Stimulated activated naive CD4-positive, alpha-beta T cell (primary cell): Measurements from ENCODE around the gene XYLT2.
A peak's percentile ranks its signal among the peaks of the same experiment; 100 is the strongest.

Experiments used
- DNase-seq, 6 experiments: peaks; one replicate each; lab custom pipeline; 2025; lab: John Stamatoyannopoulos, UW

XYLT2 gene

DNA sequence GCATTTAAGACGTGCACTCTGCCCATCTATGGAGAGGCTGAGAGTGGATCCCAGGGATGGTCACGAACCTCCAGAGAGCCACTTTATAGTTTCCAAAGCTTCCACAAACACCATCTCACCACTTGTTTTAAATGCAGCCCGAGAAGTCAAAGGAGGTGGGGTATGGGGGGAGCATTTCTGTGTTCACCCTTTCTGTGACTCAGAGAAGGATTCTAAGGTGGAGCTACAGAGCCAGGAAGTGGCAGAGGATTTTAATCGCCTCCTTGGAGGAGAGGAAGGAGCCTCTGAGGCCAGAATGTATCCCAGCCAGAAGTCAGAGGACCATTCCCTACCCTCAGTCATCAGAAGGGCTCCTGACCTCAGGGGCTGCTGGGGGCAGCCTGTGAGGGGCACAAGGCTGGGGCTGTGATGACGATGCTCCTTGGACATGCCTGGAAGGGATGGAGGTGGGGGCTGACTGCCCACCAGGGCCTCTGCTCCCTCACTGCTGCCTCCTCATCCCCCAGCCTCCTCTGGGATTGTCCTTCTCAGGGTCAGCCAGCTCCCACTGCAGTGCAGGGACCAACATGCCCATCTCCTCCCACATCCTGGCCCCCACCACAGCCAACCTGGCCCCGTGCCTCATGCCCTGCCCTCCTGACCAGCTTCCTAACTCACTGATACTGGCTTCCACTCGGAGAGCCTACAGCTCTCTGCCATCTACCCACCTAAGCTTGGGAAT lies 2.8 kb downstream of the XYLT2 start:
- DNase-seq = no peak

DNA sequence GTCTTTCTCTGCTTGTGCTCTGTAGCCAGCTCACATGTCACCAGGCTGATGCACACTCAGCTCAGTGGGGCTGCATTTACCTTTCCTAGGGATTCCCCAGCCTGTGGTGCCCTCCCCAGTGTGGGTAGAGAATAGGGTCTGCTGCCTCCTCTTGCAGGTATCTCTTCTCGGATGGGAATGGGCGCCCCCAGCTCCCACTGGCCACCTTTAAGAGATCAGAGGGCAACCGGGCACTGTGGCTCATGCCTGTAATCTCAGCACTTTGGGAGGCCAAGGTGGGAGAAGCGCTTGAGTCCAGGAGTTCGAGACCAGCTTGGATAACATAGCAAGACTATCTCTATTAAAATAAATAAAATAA lies 3.3 kb downstream of the XYLT2 start:
- DNase-seq = no peak

DNA sequence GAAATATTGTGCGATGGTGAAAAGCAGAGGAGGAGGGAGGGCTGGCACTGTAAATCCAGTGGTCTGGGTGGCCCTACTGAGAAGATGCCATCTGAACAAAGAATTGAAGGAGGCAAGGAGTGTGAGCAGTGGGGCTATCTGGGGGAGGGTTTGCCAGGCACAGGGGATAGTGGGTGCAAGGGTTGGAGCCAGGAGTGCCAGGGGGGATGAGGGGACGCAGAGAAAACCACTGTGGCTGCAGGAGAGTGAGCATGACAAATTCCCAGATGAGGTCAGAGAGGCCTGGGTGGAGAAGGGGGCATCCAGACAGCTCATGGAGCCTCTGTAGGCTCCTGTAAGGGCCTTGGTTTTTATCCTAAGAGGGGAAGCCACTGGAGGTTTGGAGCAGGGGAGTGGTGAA lies 4.8 kb downstream of the XYLT2 start:
- DNase-seq = no peak

DNA sequence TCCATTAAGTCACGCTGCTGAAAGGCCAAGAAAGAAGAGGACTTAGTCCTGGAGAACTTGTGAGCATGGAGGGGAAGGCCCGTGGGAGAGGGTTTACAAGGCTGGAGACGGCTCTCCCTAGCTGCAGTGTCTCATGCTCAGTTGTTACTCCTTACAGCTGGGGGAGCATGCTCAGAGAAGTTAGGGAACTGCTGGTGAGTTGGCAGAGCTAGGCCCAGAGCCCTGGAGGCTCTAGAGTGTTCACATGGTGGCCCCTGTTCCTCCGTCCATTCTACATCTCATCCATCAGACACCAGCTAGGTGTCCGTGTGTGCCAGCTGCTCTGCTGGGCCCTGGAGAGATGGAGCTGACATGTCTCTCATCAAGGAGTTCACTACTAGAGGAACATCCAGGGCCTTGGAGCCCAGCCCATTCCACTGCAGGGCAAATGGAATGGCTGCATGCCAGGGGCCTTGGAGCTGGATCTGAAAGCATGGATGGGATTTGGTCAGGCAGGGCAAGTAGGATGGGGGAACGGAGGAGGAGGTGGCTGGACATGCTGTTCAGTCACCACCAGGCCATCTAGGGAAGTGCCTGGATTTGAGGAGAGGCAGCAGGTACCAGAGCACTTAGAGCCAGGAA lies 6.3 kb downstream of the XYLT2 start:
- no peak for DNase-seq

DNA sequence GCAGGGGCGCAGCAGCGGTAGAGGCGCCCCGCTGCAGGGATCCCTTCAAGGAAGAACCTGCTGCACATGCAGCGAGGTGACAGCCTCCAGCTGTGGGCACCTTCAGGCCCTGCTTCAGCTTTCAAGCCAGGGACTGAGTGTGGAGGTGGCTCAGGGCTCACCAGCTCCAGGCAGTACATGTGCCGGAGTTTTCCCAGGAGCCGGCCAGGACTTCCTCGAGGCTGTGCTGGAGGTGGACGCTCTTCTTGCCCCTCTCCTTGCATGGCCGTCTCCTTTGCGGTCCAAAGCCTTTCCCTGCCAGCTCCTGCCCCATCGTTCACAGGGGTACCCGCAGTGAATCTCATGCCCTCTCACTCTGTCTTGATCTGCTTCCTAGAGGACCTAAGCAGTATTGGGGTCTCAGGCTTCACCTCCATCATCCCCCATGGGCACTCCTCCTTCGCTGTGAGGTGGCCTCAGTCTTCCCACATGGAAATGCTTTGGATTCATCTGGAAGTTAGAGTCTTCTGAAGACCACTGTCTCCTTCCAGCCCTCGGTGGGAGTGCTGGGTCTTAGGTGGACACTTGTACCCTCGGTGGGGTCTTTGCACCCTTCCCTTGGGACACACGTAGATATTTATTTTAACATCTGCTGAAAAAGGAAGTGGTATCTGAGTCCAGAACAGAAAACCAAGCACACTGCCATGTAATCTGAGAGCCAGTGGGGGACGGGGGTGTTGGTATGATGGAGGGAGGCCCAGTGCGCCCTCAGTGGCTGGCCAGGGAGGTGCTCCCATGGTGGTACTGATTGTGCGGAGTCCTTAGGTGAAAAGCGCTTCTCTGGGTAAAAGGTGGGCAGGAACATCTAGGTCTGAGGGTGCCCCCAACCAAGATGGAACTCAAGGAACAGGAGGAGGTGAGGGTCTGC lies 7.0 kb downstream of the XYLT2 start:
- DNase-seq = no peak

DNA sequence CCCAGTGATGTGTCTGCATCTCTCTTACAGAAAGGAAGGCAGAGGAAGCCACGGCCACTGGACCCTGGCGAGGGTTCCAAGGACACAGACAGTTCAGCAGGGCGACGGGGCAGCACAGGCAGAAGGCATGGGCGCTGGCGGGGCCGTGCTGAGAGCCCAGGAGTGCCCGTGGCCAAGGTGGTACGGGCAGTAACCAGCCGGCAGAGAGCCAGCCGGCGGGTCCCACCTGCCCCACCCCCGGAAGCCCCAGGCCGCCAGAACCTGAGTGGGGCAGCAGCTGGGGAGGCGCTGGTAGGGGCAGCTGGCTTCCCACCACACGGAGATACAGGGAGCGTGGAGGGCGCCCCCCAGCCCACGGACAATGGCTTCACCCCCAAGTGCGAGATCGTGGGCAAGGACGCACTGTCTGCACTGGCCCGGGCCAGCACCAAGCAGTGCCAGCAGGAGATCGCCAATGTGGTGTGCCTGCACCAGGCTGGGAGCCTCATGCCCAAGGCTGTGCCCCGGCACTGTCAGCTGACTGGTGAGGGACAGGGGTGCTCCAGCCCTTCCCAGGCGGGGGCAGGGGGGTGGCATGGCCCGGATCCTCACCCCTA lies 7.8 kb downstream of the XYLT2 start:
- DNase-seq = no peak

DNA sequence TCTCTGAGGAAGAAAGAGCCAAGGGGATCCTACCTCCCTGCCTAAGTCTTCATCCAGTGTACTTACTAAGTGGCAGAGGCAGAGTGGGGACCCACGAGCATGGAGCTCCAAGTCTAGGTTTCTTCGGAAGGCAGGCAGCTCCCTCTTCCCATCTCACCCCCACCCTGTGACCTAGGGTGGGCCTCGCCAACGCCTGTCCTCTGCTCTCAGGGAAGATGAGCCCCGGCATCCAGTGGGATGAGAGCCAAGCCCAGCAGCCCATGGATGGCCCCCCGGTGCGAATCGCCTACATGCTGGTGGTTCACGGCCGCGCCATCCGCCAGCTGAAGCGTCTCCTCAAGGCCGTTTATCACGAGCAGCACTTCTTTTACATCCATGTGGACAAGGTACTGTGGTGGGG lies 8.3 kb downstream of the XYLT2 start:
- no peak for DNase-seq

DNA sequence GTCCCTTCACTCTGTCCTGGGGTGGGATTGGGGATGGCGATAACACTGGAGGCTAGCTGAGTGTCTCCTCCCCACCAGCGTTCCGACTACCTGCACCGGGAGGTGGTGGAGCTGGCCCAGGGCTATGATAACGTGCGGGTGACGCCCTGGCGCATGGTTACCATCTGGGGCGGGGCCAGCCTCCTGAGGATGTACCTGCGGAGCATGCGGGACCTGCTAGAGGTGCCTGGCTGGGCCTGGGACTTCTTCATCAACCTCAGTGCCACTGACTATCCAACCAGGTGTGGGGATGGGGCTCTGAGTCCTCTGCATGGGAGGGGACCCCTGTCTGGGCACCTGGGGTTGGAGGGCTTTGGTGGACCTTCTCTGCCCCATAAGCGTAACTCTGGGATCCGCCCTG lies 8.8 kb downstream of the XYLT2 start:
- DNase-seq = no peak

DNA sequence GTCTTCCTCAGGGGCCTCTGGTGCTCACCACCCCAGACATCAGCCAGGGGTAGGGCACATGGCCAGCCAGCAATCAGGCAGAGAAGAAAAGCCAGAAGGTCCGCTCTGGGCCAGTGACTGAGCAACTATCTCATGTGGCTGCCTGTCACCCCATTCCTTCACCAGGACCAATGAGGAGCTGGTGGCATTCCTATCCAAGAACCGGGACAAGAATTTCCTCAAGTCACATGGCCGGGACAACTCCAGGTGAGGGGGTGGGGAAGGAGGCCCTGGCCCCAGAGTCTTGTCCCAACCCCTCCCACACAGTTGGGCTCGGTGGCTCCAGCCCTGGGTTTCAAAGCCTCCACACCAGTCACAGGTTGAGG lies 9.4 kb downstream of the XYLT2 start:
- DNase-seq = no peak

DNA sequence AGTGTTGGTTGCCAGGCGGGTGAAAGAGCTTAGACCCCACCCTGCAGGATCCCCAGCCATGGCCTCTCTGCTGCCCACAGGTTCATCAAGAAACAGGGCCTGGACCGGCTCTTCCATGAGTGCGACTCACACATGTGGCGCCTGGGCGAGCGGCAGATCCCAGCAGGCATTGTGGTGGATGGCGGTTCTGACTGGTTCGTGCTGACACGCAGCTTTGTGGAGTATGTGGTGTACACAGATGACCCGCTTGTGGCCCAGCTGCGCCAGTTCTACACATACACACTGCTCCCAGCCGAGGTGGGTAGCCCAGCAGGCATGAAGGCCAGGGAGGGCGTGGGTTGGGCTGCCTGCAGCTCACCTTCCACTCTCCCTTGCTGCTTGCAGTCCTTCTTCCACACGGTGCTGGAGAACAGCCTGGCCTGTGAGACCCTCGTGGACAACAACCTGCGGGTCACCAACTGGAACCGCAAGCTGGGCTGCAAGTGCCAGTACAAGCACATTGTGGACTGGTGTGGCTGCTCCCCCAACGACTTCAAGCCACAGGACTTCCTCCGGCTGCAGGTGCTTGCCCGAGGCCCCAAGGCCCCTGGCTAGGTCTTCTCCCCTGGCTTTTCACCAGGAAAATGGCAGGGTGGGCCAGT lies 9.9 kb downstream of the XYLT2 start:
- DNase-seq = no peak

DNA sequence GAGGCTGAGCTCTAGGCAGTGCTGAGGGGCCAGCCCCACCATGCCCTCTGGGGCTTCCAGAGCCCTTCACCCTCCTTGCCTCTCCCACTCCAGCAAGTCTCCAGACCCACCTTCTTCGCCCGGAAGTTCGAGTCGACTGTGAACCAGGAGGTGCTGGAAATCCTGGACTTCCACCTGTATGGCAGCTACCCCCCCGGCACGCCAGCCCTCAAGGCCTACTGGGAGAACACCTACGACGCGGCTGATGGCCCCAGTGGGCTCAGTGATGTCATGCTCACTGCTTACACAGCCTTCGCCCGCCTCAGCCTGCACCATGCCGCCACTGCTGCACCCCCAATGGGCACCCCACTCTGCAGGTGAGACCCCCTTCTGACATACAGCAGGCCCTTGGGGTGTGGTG lies 10.5 kb downstream of the XYLT2 start:
- no peak for DNase-seq

DNA sequence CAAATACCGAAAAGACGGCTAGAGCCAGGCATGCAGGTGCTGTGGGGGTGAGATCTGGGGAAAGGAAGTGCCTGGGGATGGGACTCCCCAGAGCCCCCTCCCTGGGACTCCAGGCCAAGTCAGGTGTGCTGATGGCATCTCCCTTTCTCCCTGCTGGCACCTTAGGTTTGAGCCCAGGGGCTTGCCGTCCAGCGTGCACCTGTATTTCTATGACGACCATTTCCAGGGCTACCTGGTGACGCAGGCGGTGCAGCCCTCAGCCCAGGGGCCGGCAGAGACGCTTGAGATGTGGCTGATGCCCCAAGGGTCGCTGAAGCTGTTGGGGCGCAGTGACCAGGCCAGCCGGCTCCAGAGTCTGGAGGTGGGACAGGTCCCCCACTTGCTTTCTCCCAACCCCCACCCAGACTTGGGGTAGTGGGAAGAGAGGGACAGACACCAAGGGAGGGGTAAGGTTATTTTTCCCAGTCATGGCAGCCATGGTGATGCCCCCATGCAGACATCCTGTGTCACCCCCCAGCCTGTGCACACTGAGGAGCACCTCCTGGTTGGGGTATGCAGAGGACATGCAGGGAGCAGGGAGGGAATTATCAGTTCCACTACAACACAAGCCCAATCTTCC lies 11.1 kb downstream of the XYLT2 start:
- no peak for DNase-seq

DNA sequence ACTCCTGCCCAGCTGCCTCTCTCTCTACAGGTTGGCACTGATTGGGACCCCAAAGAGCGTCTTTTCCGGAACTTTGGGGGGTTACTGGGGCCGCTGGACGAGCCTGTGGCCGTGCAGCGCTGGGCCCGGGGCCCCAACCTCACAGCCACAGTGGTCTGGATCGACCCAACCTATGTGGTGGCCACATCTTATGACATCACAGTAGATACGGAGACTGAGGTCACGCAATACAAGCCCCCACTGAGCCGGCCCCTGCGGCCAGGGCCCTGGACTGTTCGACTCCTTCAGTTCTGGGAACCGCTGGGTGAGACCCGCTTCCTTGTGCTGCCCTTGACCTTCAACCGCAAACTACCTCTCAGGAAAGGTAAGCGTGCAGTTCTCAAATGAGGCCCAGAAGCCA lies 12.3 kb downstream of the XYLT2 start:
- DNase-seq = no peak

DNA sequence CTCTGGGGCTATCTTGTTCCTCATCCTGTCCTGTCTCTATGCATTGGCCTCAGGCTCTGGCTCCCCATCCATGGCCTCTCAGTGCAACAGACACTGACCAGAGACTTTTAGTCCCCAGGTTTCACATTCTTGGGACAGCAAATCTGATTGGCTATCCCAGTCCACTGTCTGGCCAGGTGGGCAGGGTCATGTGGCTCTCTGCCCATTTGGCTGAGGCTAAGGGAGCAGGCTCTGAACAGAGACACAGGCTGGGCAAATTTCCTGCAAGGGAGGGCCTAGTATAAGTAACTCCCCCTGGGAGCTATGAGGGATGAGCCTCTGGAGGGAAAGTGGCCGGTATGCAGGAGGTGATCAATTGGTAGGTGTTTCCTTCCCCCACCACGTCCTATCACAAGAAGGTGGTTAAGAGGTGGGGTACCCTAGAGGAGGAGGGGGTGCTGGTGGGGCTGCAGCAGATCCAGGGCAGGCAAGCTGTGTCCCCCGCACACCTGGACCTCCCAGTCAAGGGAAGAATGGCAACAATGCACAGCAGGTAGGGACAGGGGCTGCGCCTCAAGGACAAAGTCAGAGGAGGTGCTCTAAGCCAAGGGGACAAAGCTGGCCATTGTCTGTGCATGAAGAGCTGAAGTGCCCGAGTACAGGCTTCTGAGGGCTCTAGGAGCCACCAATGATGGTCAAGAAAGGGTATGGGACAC lies 13.2 kb downstream of the XYLT2 start:
- no peak for DNase-seq

DNA sequence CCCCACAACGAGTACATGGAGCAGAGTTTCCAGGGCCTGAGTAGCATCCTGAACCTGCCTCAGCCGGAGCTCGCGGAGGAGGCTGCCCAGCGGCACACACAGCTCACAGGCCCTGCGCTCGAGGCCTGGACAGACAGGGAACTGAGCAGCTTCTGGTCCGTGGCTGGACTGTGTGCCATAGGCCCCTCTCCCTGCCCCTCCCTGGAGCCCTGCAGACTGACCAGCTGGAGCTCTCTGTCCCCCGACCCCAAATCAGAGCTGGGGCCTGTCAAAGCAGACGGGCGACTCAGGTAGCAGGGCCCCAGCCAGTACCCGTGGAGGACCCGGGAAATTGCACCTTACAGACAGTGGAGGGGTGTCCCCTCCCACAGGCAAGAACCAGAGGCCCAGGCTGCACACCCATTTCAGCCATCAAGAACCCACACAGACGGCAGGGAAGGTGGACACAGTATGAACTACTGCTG lies 14.1 kb downstream of the XYLT2 start:
- DNase-seq = no peak

DNA sequence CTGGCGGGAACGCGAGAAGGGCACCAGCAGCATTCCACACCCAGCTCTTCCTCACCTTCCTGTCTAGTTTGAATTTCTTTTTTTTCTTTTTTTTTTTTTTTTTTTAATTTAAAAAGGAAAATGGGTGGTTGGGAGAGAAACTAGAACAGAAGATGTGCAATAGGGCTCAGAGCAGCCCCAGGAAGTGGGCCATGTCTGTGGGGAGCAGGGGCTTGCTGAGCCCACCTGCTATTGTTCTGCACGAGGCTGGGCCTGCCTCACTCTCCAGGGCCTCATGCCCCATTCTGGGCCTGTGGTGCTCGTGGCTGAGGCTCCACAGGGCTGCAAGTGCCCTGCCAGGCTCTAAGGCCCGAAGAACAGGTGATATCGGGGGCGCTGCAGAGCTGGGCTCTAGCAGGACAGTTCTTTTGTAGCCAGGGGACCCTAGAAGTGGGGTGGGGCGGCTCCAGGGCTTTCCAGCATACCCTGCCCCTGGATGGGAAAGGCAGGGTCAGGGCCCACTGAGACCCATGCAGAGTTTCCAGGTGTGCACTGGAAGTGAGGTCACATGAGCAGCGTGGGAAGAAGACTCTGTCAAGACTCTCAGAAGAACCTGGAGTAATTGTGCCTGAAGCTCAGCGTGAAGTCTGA lies 14.7 kb downstream of the XYLT2 start:
- DNase-seq = no peak

DNA sequence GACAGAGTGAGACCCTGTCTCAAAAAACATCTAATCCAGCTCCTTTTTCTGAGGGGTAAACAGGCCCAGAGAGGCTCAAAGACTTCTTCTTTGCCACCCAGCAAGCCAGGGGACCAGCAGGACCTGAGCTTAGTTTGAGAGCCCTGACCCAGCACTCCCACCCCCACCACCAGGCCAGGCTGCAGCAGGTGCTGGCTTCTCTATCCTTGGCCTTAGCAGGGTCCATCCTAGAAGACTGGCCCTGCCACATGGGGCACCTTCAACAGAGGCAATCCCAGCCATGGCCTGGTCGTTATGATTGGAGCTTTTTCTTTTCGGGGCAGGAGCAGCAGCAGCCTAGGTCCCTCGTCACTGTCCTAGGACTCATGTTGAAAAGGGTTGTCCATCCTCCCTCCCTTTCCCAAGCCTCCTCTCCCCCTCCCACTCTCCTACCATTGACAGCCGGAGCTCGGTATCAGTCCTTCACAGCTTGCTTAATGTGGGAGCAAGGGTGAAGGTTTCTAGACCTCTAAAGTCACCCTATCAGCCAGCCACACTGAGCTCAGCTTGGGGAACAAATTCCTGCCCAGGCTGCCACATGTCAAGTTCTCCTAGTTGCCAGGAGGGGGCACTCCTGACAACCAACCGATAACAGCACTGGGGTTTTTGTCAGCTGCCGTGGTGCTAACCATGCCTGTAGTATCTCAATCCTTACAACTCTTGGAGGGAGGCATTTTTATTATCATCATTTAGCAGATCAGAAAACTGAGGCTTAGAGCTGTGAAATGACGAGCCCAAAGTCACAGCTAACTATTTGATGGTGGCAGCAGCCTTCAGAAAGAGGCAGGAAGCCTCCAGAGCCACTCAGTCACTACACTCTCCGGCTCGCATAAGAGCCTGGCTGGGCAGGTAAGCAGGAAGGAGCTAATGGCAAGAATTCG lies 15.9 kb downstream of the XYLT2 start:
- peak; percentile 18 to 68 (median 42) for DNase-seq

DNA sequence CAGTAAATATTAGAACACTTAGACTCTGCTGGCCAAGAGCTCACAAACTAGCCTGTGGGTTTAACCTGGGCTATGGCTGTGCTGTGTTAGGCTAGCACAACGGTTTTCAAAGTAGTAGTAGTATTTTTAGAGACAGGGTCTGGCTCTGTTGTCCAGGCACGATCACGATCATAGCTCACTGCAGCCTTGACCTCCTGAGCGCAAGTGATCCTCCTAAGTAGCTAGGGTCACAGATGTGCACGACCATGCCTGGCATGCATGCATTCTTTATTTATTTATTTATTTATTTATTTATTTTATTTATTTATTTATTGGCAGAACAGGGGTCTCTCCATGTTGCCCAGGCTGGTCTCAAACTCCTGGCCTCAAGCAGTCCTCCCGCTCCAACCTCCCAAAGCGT lies 16.7 kb downstream of the XYLT2 start:
- DNase-seq = no peak

DNA sequence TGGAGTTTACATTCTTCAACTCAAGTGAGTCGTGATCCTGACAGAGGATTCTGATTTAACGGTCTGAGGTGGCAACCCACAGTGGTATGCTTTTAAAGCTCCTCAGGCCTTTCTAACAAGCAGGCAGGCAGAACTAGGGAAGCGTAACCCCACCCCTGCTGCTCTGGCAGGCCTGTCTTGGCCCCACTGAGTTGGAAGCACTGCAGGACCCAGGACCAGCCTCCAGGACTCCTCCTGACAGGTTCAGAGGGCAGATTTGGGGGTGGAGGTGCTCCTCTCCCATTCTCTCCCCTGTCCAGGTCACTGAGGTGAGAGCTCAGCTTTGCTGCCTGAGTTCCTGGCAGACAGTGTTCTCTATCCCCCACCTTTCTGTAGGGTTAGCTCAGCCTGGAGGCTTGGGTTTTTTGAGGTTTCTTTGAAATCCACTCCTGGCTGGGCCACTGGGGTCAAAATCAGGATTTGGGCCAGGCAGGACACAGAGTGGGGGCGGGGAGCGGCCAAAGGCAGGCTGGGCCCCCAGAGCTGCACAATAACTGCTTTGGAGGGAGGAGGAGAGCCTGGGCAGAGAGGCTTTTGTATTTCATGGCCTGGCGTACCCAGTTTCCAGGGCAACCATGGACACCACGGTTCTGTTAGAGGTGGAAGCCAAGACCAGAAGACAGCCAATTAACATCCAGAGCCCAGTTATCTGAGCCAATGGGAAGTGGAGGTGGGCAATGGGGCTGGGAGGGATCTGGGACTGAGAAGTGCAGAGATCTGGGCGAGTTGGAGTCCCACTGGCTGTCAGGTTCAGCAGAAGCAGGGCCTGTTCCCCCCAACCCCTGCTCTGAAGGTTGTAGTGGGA lies 17.5 kb downstream of the XYLT2 start:
- DNase-seq = no peak
